GM18870 (cell line): Measurements from ENCODE around the gene HOXD11.

Experiments
- ATAC-seq: cut with Tn5 transposase; IDR thresholded peaks from one replicate; pipeline ENCODE4 v1.9.1; 2021; ENCODE audit warnings: moderate library complexity; ENCODE audit not compliant: unreplicated experiment

HOXD11 gene

GRCh38 chr2:176130957-176131847, 24.1 kb downstream of the HOXD11 start:
- ATAC-seq = no peak

- ATAC-seq = no peak
Measured at GRCh38 chr2:176131848-176132158, 24.7 kb downstream of the HOXD11 start.

GRCh38 chr2:176132205-176133171, 25.4 kb downstream of the HOXD11 start:
- no peak for ATAC-seq

GRCh38 chr2:176133389-176133788, 26.3 kb downstream of the HOXD11 start:
- ATAC-seq = no peak

GRCh38 chr2:176134035-176134434, 27.0 kb downstream of the HOXD11 start:
- ATAC-seq = no peak

GRCh38 chr2:176135035-176135440, 28.0 kb downstream of the HOXD11 start:
- no peak for ATAC-seq

GRCh38 chr2:176136374-176137251, 29.5 kb downstream of the HOXD11 start:
- no peak for ATAC-seq

GRCh38 chr2:176137252-176137580, 30.1 kb downstream of the HOXD11 start:
- no peak for ATAC-seq

- no peak for ATAC-seq
Measured at GRCh38 chr2:176137906-176138305, 30.8 kb downstream of the HOXD11 start.

- no peak for ATAC-seq
Measured at GRCh38 chr2:176138526-176138922, 31.4 kb downstream of the HOXD11 start.

GRCh38 chr2:176138923-176139660, 32.0 kb downstream of the HOXD11 start:
- no peak for ATAC-seq

- no peak for ATAC-seq
Measured at GRCh38 chr2:176139661-176140512, 32.8 kb downstream of the HOXD11 start.

GRCh38 chr2:176140513-176141317, 33.6 kb downstream of the HOXD11 start:
- peak; percentile 83 for ATAC-seq

- no peak for ATAC-seq
Measured at GRCh38 chr2:176142281-176142680, 35.2 kb downstream of the HOXD11 start.

GRCh38 chr2:176145085-176145969, 38.2 kb downstream of the HOXD11 start:
- no peak for ATAC-seq

- ATAC-seq = no peak
Measured at GRCh38 chr2:176146101-176146500, 39.0 kb downstream of the HOXD11 start.

- ATAC-seq = no peak
Measured at GRCh38 chr2:176146645-176147044, 39.6 kb downstream of the HOXD11 start.
